A549 (cell line): Measurements from ENCODE around the gene RTN4R. TPM values are rescaled to one million over a fixed set of nuclear protein-coding genes. Genes with fewer than 3 reads are reported as not detected.
"Not testable (repeated sequence)": the region's sequence is repeated elsewhere in the genome, so short reads cannot be mapped to it uniquely, and the experiment has no call there.

Experiments
- ATAC-seq, 2 experiments: fragments of 200-7000 bp in 1 of 2; fragments of >200 bp in 1 of 2; cut with Nextera tagmentation in 1 of 2; cut with Tn5 transposase in 1 of 2; 3 replicates each; pipeline versions ENCODE4 v1.8.0 to v1.9.1; 2018 to 2020; ENCODE audit warnings: mild to moderate bottlenecking in 1 of 2, moderate library complexity in 1 of 2
- CTCF ChIA-PET: fragments of 300-600 bp; sonication (Branson Sonifier 250); formaldehyde crosslinking; extraction: SDS; loops from one replicate; lab custom pipeline; 2021; ENCODE audit warnings: antibody characterized with exemption, inconsistent platforms; lab: Yijun Ruan, JAX
- POLR2A ChIA-PET: fragments of 350-600 bp; formaldehyde crosslinking; extraction: SDS; loops from one replicate; lab custom pipeline; 2021; ENCODE audit warnings: antibody characterized with exemption, inconsistent platforms; lab: Yijun Ruan, JAX
- DNase-seq, 2 experiments: peaks; one replicate each; pipeline versions ENCODE4 v3.0.0 to v3.0.0-alpha.2; 2011 to 2016; ENCODE audit warnings: low read depth in 1 of 2, low spot score in 1 of 2
- FAIRE-seq: peaks from 2 replicates; lab custom pipeline; 2011; peaks lifted over from hg19 to GRCh38; lab: Jason Lieb, UNC
- H3K27ac ChIP-seq, 2 experiments: fragments of >200 bp; sonication (Bioruptor Twin); formaldehyde crosslinking; 3 replicates each; pipeline ENCODE4 v1.5.1; 2016 to 2017
- H3K4me1 ChIP-seq: fragments of >200 bp; sonication (Bioruptor Twin); formaldehyde crosslinking; 3 replicates; pipeline ENCODE4 v1.6.1; 2016
- H3K4me2 ChIP-seq: fragments of >200 bp; sonication (Bioruptor Twin); formaldehyde crosslinking; 3 replicates; pipeline ENCODE4 v1.6.1; 2016
- H3K4me3 ChIP-seq: fragments of >200 bp; sonication (Bioruptor Twin); formaldehyde crosslinking; 3 replicates; pipeline ENCODE4 v1.5.1; 2016
- H3K9me3 ChIP-seq: fragments of >200 bp; sonication (Bioruptor Twin); formaldehyde crosslinking; 3 replicates; pipeline ENCODE4 v1.6.1; 2016
- CEBPB ChIP-seq, 2 experiments: fragments of >200 bp in 1 of 2; sonication (Bioruptor Twin) in 1 of 2; formaldehyde crosslinking in 1 of 2; IDR thresholded peaks; 2 replicates each; pipeline ENCODE4 v1.6.1; 2012 to 2016
- EHF ChIP-seq: fragments of 250-450 bp; sonication (Bioruptor Pico); IDR thresholded peaks from 2 replicates; pipeline ENCODE4 v1.5.0; 2020; ENCODE audit warnings: mild to moderate bottlenecking
- EHMT2 ChIP-seq: fragments of 200-600 bp; sonication (generic); IDR thresholded peaks from 2 replicates; pipeline ENCODE4 v1.6.1; 2016; ENCODE audit warnings: antibody characterized with exemption, low read depth, mild to moderate bottlenecking, moderate library complexity
- FOSL2 ChIP-seq, 2 experiments: fragments of 450-650 bp in 1 of 2; fragments of >200 bp in 1 of 2; sonication (Bioruptor Twin) in 1 of 2; formaldehyde crosslinking; IDR thresholded peaks; 2 replicates each; pipeline versions ENCODE4 v1.5.0 to v1.6.1; 2016 to 2020; ENCODE audit warnings: mild to moderate bottlenecking in 1 of 2, moderate library complexity in 1 of 2
- GATA3 ChIP-seq: IDR thresholded peaks from 2 replicates; pipeline ENCODE4 v1.6.1; 2012; ENCODE audit warnings: borderline replicate concordance
- HOXB5 ChIP-seq: fragments of 250-450 bp; sonication (Bioruptor Pico); IDR thresholded peaks from 2 replicates; pipeline ENCODE4 v1.5.0; 2020; ENCODE audit warnings: mild to moderate bottlenecking, moderate library complexity
- JUN ChIP-seq, 2 experiments: fragments of >200 bp; sonication (Bioruptor Twin); formaldehyde crosslinking; IDR thresholded peaks; 2 replicates in 1 of 2; 3 replicates in 1 of 2; pipeline ENCODE4 v1.6.1; 2016 to 2017
- NFE2L2 ChIP-seq: fragments of 150-350 bp; conservative IDR thresholded peaks from 2 replicates; pipeline ENCODE4 v1.6.1; 2014; ENCODE audit warnings: low read length
- POLR2AphosphoS2 ChIP-seq: conservative IDR thresholded peaks from 2 replicates; pipeline ENCODE4 v1.6.1; 2012; ENCODE audit warnings: low read length, improper control_type of control experiment, inconsistent platforms
- RAD21 ChIP-seq, 2 experiments: fragments of >200 bp in 1 of 2; sonication (Bioruptor Twin) in 1 of 2; formaldehyde crosslinking in 1 of 2; IDR thresholded peaks in 1 of 2; conservative IDR thresholded peaks in 1 of 2; 2 replicates in 1 of 2; 3 replicates in 1 of 2; pipeline ENCODE4 v1.6.1; 2012 to 2018; ENCODE audit warnings: inconsistent platforms in 1 of 2
- RARB ChIP-seq: fragments of 250-450 bp; sonication (Bioruptor Pico); IDR thresholded peaks from 2 replicates; pipeline ENCODE4 v1.8.0; 2021; ENCODE audit warnings: mild to moderate bottlenecking, moderate library complexity
- SMC3 ChIP-seq: fragments of >200 bp; sonication (Bioruptor Twin); formaldehyde crosslinking; IDR thresholded peaks from 3 replicates; pipeline ENCODE4 v1.6.1; 2018; ENCODE audit warnings: inconsistent platforms
- ZSCAN20 ChIP-seq: fragments of 250-450 bp; sonication (Bioruptor Pico); IDR thresholded peaks from 2 replicates; pipeline ENCODE4 v1.8.0; 2022; ENCODE audit warnings: mild to moderate bottlenecking, moderate library complexity
- WGBS: methylation state at CpG from one replicate; pipeline ENCODE4 v1.1.6; 2017; ENCODE audit errors: missing lambda C conversion rate; 5-methylcytosine and 5-hydroxymethylcytosine counted together
- polyA minus RNA-seq: library from RNA; depleted of rRNA, polyadenylated mRNA; stranded (reverse); fragments of >200 nt; gene quantifications from 2 replicates; pipeline ENCODE4 v1.2.3, GENCODE V29; 2011; rRNA and poly(A)+ RNA removed
- polyA plus RNA-seq, 4 experiments: library from polyadenylated mRNA; depleted of rRNA in 3 of 4; stranded (reverse); fragments of >200 nt; fragmentation: RNase III in 1 of 4; extraction: RNeasy Plus Mini Kit Qiagen cat#74134 plus additional on column Dnase treatment in 1 of 4; gene quantifications; 2 replicates in 3 of 4; 3 replicates in 1 of 4; pipeline ENCODE4 v1.2.3, GENCODE V29; 2011 to 2017
- TF ChIP-seq, protein P1 (sequence below): IDR thresholded peaks from 2 replicates; pipeline ENCODE4 v1.6.1; 2012
- TF ChIP-seq, protein P2 (sequence below): fragments of >200 bp; sonication (Bioruptor Twin); formaldehyde crosslinking; IDR thresholded peaks from 3 replicates; pipeline ENCODE4 v1.5.1; 2016
- TF ChIP-seq, protein P3 (sequence below): fragments of >200 bp; sonication (Bioruptor Twin); formaldehyde crosslinking; IDR thresholded peaks from 2 replicates; pipeline ENCODE4 v1.6.1; 2016
- TF ChIP-seq, protein P4 (sequence below): fragments of 150-350 bp; IDR thresholded peaks from 2 replicates; pipeline ENCODE4 v1.6.1; 2014; ENCODE audit warnings: low read depth, mild to moderate bottlenecking, low read length

Gene RTN4R
- polyA plus RNA-seq (2011; rRNA removed) (1.0 and 1.2 TPM in 2 replicates), polyA plus RNA-seq (2017; fragmentation: RNase III; extraction: RNeasy Plus Mini Kit Qiagen cat#74134 plus additional on column Dnase treatment) (2.1 to 2.8 TPM (median 2.7 TPM) in 3 replicates), polyA minus RNA-seq (0.62 and 1.0 TPM in 2 replicates)
- 3.8 and 7.5 TPM in 2 replicates for polyA plus RNA-seq (2012; cell fraction: cytosol; rRNA removed)
- 4.4 and 10.4 TPM in 2 replicates for polyA plus RNA-seq (2012; cell fraction: nucleus; rRNA removed)

DNA sequence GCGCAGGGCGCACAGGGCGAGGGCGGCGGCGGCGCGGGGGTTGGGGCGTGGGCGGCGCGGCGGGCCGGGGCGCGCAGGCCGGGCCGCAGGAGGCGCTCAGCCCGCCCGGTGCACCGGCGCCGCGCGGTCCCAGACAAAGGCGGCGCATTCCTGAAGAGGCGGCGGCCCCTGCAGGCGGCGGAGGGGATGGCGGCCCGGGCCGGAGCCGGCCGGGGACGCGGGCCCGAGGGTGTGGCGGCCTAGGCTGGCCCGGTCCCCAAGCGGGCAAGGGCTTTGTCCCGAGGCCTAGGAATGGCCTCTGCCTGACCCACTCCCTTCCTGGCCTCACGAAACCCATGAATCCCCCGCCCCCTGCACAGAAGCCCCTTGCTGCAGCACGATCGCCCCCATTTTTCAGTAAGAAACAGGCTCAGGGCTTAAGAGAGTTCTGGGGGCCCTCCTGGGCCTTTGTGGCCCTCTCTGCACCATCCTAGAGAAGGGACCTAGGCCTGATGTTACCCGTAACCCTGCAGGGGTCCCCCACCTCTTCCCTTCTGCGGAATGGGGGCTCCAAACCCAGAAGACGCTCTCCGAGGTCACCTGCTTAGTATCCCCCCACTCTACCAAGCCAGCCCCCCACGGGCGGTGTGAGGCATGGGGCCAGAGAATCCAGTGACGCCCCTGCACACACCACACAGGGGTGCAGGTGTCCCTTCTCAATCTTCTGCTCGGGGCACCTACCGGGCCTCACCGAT, at the start of gene RTN4R:
TSS of gene RTN4R (minus strand) at position 40 of the 734 bp plus-strand sequence. CDS start 226 bp downstream, outside the sequence.
- Histone ChIP-seq H3K27ac (peak within 1 kb of the TSS; percentile 66 to 83), H3K4me3 (peak within 1 kb of the TSS; percentile 49), H3K4me1 (peaks cover 12% of the 10 kb centered on the region), H3K9me3 (no peaks in the 10 kb centered on the region), H3K4me2 (peak within 1 kb of the TSS; percentile 98)
- FAIRE-seq (no peak), DNase-seq (peak; percentile 7 to 44), ATAC-seq (peak; percentile 72 to 86)
- TF ChIP-seq FOSL2 (IDR thresholded peaks at IDR 0.05): no peak
- TF ChIP-seq FOSL2 (CRISPR knock-in tag; IDR thresholded peaks at IDR 0.05): no peak
- TF ChIP-seq, protein P1, sequence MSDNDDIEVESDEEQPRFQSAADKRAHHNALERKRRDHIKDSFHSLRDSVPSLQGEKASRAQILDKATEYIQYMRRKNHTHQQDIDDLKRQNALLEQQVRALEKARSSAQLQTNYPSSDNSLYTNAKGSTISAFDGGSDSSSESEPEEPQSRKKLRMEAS: no peak
- no peak for TF ChIP-seq CEBPB (IDR thresholded peaks at IDR 0.05)
- no peak for TF ChIP-seq EHMT2
- peak; percentile 32; the same call in 2 of the 3 replicates for TF ChIP-seq SMC3
- TF ChIP-seq POLR2AphosphoS2: no peak
- no peak for TF ChIP-seq EHF (CRISPR knock-in tag)
- TF ChIP-seq, protein P2, sequence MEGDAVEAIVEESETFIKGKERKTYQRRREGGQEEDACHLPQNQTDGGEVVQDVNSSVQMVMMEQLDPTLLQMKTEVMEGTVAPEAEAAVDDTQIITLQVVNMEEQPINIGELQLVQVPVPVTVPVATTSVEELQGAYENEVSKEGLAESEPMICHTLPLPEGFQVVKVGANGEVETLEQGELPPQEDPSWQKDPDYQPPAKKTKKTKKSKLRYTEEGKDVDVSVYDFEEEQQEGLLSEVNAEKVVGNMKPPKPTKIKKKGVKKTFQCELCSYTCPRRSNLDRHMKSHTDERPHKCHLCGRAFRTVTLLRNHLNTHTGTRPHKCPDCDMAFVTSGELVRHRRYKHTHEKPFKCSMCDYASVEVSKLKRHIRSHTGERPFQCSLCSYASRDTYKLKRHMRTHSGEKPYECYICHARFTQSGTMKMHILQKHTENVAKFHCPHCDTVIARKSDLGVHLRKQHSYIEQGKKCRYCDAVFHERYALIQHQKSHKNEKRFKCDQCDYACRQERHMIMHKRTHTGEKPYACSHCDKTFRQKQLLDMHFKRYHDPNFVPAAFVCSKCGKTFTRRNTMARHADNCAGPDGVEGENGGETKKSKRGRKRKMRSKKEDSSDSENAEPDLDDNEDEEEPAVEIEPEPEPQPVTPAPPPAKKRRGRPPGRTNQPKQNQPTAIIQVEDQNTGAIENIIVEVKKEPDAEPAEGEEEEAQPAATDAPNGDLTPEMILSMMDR: peak; percentile 28; the same call in 2 of the 3 replicates
- TF ChIP-seq, protein P3, sequence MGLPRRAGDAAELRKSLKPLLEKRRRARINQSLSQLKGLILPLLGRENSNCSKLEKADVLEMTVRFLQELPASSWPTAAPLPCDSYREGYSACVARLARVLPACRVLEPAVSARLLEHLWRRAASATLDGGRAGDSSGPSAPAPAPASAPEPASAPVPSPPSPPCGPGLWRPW: no peak
- TF ChIP-seq RARB (CRISPR knock-in tag): no peak
- no peak for TF ChIP-seq JUN (IDR thresholded peaks at IDR 0.05)
- TF ChIP-seq GATA3: no peak
- TF ChIP-seq ZSCAN20: no peak
- TF ChIP-seq, protein P4, sequence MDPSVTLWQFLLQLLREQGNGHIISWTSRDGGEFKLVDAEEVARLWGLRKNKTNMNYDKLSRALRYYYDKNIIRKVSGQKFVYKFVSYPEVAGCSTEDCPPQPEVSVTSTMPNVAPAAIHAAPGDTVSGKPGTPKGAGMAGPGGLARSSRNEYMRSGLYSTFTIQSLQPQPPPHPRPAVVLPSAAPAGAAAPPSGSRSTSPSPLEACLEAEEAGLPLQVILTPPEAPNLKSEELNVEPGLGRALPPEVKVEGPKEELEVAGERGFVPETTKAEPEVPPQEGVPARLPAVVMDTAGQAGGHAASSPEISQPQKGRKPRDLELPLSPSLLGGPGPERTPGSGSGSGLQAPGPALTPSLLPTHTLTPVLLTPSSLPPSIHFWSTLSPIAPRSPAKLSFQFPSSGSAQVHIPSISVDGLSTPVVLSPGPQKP: no peak
- TF ChIP-seq RAD21 (conservative IDR thresholded peaks at IDR 0.05 in 1 of 2, IDR thresholded peaks at IDR 0.05 in 1 of 2): peak; percentile 33 to 37; a peak in 2 of 5 replicates
- TF ChIP-seq NFE2L2: no peak
- no peak for TF ChIP-seq HOXB5 (CRISPR knock-in tag)
- ChIA-PET CTCF (interaction anchor here (0.6 to 5.2 kb wide), 5 partner anchors 9 to 92 kb away, joined by 3 to 19 read pairs (median 3); no protein-coding TSS in a partner anchor), POLR2A (no interaction called here)
- WGBS: 31% methylated on average over 9 of the region's 58 CpGs

DNA sequence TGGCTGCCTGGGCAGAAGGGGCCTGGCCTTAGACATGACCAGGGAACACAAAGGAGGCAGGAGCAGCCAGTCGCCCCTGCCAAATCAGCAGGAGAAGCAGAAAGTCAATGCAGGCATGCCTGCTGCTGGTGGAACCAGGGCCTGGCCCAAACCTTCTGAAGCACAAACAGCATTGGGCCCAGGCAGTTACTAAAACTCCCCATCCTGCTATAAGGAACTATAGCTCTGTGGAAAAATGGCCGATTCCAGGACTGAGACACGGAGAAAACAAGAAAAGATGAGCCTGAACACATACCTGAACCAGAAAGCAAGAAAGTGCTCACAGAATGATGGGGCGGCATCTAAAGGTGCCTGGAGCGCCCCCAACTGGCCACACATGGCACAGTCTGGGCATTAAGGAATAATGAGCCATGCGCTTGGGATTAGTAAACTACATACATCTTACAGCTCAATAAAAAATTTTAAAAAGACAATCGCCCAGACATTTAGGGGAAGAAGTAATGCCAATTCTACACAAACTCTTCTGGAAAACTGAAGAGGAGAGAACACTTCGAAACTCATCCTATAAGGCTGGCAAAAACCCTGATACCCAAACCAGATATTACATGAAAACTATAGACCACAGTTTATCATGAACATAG, 49.4 kb upstream of the RTN4R start:
- CTCF ChIA-PET: interaction anchor here (0.7 to 1.8 kb wide), 8 partner anchors 16 to 278 kb away, joined by 3 to 7 read pairs (median 4); no protein-coding TSS in a partner anchor
- H3K4me2 ChIP-seq, H3K9me3 ChIP-seq, DNase-seq, H3K4me3 ChIP-seq, FAIRE-seq, H3K27ac ChIP-seq, POLR2A ChIA-PET: not testable (repeated sequence)
- WGBS: 25% methylated on average over 8 of the region's 8 CpGs
- TF ChIP-seq, protein P2: peak; percentile 50
- peaks cover 14% of the 10 kb centered on the region for H3K4me1 ChIP-seq
- 0 out of 6 replicates have a peak, but pooled peaks of 1 of the 2 experiments have one; percentile 23 for ATAC-seq
